Measurements from ENCODE around the gene XPO5. TPM values are rescaled to one million over a fixed set of nuclear protein-coding genes. Genes with fewer than 3 reads are reported as not detected.
A peak's percentile ranks its signal among the peaks of the same experiment; 100 is the strongest.

The XPO5 gene
- total RNA-seq, 2 donors from 2014 or later: 11.9 to 33.2 TPM

DNA sequence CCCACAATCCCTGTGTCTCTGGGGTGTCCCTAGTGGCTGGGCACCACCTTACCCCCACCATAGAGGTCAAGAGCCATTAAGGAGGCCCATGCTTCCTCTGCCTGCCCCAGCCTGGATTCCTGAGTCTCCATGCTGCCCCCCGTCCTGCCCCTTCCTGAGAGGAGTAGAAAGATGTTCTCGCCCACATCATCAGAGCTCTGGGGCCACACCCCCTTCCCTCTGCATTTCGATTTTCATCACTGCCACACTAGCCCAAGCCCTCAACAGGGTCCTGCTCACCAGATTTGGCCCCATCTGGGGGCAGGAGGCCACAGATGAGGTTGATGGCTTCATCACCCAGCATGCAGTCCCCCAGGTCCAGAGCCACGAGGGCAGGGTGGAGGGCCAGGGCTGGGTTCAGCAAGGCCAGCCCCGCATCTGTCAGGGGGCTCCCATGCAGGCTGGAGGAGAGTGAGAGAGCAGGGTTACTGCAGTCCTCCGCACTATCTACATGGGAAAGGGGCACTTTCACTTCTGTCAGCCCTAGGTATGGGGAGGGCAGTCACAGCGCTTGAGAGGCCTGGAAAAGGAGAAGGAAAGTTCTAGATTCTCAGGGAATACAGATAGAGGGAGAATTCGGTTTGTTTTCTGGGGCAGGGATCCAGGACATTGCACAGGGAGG is 67.2 kb downstream of the XPO5 start:
- ATAC-seq (ENCODE audit: insufficient number of reproducible peaks, low FRiP score, low read depth): no peak
- Histone ChIP-seq H3K9me3 (no peaks in the 10 kb centered on the region), H3K4me3 (peak overlapping the region; percentile 78), H3K36me3 (peaks cover 25% of the 10 kb centered on the region), H3K27ac (no peak overlapping the region), H3K4me1 (ENCODE audit: control insufficient read depth in 1 of 2, low read depth in 2 of 2) (peaks cover 11 to 23% of the 10 kb centered on the region in 2 donors), H3K27me3 (replicated peaks; ENCODE audit: insufficient read depth) (no peaks in the 10 kb centered on the region)
- DNase-seq (ENCODE audit: low spot score): no peak
- TF ChIP-seq CTCF (IDR thresholded peaks at IDR 0.05): no peak

DNA sequence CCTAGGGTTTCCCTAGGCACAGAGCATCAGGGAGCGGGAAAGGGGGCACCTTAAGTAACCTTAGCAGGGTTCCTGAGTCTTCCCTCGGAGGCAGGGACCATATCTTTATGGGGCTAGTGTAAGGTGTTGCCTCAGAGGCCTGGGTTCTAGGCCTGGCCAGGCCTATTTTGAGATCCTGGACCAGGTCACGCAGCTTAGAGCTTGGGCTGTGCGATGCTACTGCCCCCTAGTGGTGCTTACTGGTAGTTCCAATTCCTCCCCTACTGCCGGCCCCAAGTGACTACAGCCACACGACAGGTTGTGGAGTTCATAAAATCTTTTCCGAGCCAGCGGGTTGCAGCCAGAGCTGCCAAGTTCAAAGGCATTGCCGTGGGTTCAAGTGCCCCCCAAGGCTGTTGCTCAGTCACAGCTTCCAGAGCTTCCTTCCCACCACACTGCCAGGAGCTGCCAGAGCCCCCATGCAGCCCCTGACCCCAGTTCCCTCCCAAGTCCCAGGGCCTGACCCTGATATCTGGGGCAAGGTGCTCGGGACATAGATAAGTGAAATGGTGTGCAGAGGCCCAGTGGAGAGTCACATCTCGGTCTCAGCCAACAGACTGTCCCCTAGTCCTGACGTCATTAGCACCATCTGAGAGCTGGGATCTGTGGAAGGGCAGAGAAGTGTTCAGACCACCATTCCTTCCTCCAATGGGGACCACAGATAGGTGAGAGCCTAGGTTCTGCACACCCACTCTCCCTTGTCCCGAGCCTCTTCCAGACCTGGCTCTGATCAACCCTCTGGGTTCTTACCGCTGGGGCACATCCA is 69.0 kb downstream of the XPO5 start:
- peaks cover 11 to 23% of the 10 kb centered on the region in 2 donors for H3K4me1 ChIP-seq (ENCODE audit: control insufficient read depth in 1 of 2, low read depth in 2 of 2)
- DNase-seq (ENCODE audit: low spot score): no peak

DNA sequence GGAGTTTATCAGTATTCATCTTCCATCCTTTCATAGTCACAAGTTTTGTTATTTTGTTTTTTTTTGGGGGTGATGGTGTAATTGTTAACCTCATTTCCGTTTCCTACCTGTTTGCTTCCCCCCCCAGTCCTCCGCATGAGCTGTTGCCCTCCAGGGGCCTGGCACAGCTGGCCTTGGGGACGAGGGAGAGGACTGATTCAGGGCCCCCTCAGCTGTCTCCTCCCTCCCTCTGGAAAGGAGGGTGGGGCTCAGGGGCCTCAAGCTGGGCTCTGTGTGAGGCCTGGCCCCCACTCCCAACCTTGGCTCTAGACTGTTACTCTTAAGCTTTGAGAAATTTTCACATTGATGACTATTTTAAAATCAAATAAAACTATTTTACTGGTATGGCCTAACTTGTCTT is 69.7 kb downstream of the XPO5 start:
- Histone ChIP-seq H3K9me3 (no peaks in the 10 kb centered on the region), H3K27me3 (replicated peaks; ENCODE audit: insufficient read depth) (no peaks in the 10 kb centered on the region), H3K27ac (no peak overlapping the region), H3K36me3 (peaks cover 21% of the 10 kb centered on the region), H3K4me3 (no peak overlapping the region), H3K4me1 (ENCODE audit: control insufficient read depth in 1 of 2, low read depth in 2 of 2) (peaks cover 11 to 23% of the 10 kb centered on the region in 2 donors)
- no peak for ATAC-seq (ENCODE audit: insufficient number of reproducible peaks, low FRiP score, low read depth)
- no peak for TF ChIP-seq CTCF (IDR thresholded peaks at IDR 0.05)
- no peak for DNase-seq (ENCODE audit: low spot score)

More for the DNA sequence above, 69.0 kb downstream of the XPO5 start:
- H3K9me3 ChIP-seq: no peaks in the 10 kb centered on the region
- H3K27ac ChIP-seq: no peak overlapping the region
- no peaks in the 10 kb centered on the region for H3K27me3 ChIP-seq (replicated peaks; ENCODE audit: insufficient read depth)
- peak; percentile 72 for ATAC-seq (ENCODE audit: insufficient number of reproducible peaks, low FRiP score, low read depth)
- peak; percentile 98 for TF ChIP-seq CTCF (IDR thresholded peaks at IDR 0.05)
- no peak overlapping the region for H3K4me3 ChIP-seq
- H3K36me3 ChIP-seq: peaks cover 22% of the 10 kb centered on the region

DNA sequence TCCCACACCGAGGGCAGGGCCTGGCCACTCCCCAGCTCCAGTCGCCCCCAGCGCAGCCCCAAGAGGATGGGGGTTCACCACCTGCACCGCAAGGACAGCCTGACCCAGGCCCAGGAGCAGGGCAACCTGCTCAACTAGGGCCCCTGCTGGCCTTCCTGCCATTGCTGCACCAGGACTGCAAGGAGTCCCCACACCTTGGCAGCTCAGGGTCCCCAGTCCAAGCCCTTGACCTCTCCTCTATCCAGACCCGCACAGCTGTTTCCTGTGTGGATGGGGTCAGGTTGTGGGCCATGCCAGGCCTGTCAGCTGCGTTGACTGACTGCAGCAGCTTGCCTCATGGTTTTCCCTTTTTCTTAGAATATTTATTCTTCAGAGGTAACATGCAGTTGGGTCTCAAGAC is 70.1 kb downstream of the XPO5 start:
- Histone ChIP-seq H3K9me3 (no peaks in the 10 kb centered on the region), H3K4me3 (no peak overlapping the region), H3K27me3 (replicated peaks; ENCODE audit: insufficient read depth) (no peaks in the 10 kb centered on the region), H3K27ac (no peak overlapping the region), H3K36me3 (peaks cover 26% of the 10 kb centered on the region), H3K4me1 (ENCODE audit: control insufficient read depth in 1 of 2, low read depth in 2 of 2) (peaks cover 11 to 19% of the 10 kb centered on the region in 2 donors)
- DNase-seq (ENCODE audit: low spot score) (no peak), ATAC-seq (ENCODE audit: insufficient number of reproducible peaks, low FRiP score, low read depth) (no peak)
- TF ChIP-seq CTCF (IDR thresholded peaks at IDR 0.05): no peak

GRCh38 chr6:43504756-43505593 is 70.9 kb downstream of the XPO5 start:
- Histone ChIP-seq H3K4me1 (ENCODE audit: control insufficient read depth in 1 of 2, low read depth in 2 of 2) (peaks cover 7 to 16% of the 10 kb centered on the region in 2 donors), H3K36me3 (peaks cover 33% of the 10 kb centered on the region), H3K9me3 (no peaks in the 10 kb centered on the region), H3K27ac (no peak overlapping the region), H3K27me3 (replicated peaks; ENCODE audit: insufficient read depth) (no peaks in the 10 kb centered on the region), H3K4me3 (no peak overlapping the region)
- ATAC-seq (ENCODE audit: insufficient number of reproducible peaks, low FRiP score, low read depth): no peak
- DNase-seq (ENCODE audit: low spot score): no peak
- no peak for TF ChIP-seq CTCF (IDR thresholded peaks at IDR 0.05)
